ENCODE results near the gene DPH6. TPM values are rescaled to one million over a fixed set of nuclear protein-coding genes. Genes with fewer than 3 reads are reported as not detected.

The DPH6 gene
- total RNA-seq, 1 experiment from 2014 or later, result 25.7 TPM

GRCh38 chr15:35431281-35431680 lies 114.7 kb downstream of the DPH6 start:
- no peak overlapping the region for H3K27ac ChIP-seq (ENCODE audit: low read depth, low read length, poor library complexity, severe bottlenecking)
- no TSS peak for BruUV-seq (replicated peaks)
- POLR2A ChIA-PET (ENCODE audit: low non-redundant PET), result no interaction called here
- peaks cover 3% of the 10 kb centered on the region for H3K4me1 ChIP-seq (ENCODE audit: insufficient read depth, low read length, poor library complexity, severe bottlenecking)
- no peaks in the 10 kb centered on the region for H3K36me3 ChIP-seq (ENCODE audit: insufficient read depth, low read length, poor library complexity, severe bottlenecking)
- H3K4me3 ChIP-seq (ENCODE audit: low read depth, low read length, poor library complexity, severe bottlenecking), result no peak overlapping the region
- H3K9me3 ChIP-seq (ENCODE audit: low read depth, low read length, poor library complexity, severe bottlenecking), result no peaks in the 10 kb centered on the region
- CTCF ChIA-PET, result no interaction called here
- H3K27me3 ChIP-seq (replicated peaks; ENCODE audit: insufficient read depth, low read depth, low read length, poor library complexity), result no peaks in the 10 kb centered on the region
- TF ChIP-seq CTCF (conservative IDR thresholded peaks at IDR 0.05; ENCODE audit: low read depth, low read length) (no peak), EZH2 (IDR thresholded peaks at IDR 0.05; ENCODE audit: borderline replicate concordance, low read depth, low read length, poor library complexity, severe bottlenecking) (no peak)
- DNase-seq (ENCODE audit: low spot score), result no peak
- intact Hi-C loops (cut with micrococcal nuclease; ENCODE audit: unreplicated experiment), result loop anchor here (10.0 kb wide), 1 partner anchor 56 kb away; no protein-coding TSS in a partner anchor

GRCh38 chr15:35430301-35430700 lies 115.7 kb downstream of the DPH6 start:
- no TSS peak for BruUV-seq (replicated peaks)
- H3K4me1 ChIP-seq (ENCODE audit: insufficient read depth, low read length, poor library complexity, severe bottlenecking), result peaks cover 3% of the 10 kb centered on the region

DNA sequence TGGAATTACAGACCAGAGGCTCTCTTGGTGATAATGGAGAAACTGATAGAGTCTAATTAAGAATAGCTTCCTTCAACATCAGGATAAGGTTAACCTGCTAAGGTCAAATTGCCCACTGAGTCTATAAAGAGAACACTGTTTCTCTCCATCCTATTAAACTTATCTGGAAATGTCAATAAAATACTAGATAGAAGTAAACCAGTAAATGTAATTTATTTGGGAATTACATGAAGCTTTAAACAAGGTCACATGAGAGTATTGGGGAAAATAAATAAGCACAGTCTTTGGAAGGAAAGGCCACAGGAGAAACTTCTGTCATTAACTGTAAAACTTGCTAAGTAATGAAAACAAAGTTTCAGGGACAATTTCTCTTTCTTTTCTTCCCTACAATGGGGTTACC lies 118.5 kb downstream of the DPH6 start:
- H3K9me3 ChIP-seq (ENCODE audit: low read depth, low read length, poor library complexity, severe bottlenecking), result peaks cover 6% of the 10 kb centered on the region
- no peaks in the 10 kb centered on the region for H3K27me3 ChIP-seq (replicated peaks; ENCODE audit: insufficient read depth, low read depth, low read length, poor library complexity)
- H3K36me3 ChIP-seq (ENCODE audit: insufficient read depth, low read length, poor library complexity, severe bottlenecking), result no peaks in the 10 kb centered on the region
- TF ChIP-seq EZH2 (IDR thresholded peaks at IDR 0.05; ENCODE audit: borderline replicate concordance, low read depth, low read length, poor library complexity, severe bottlenecking), result no peak
- no peak for TF ChIP-seq CTCF (conservative IDR thresholded peaks at IDR 0.05; ENCODE audit: low read depth, low read length)
- no TSS peak for BruUV-seq (replicated peaks)
- DNase-seq (ENCODE audit: low spot score), result no peak
- intact Hi-C loops (cut with micrococcal nuclease; ENCODE audit: unreplicated experiment), result no loop called here
- ChIA-PET CTCF (no interaction called here), POLR2A (ENCODE audit: low non-redundant PET) (interaction anchor here (0.7 kb wide), 1 partner anchor 159 kb away, joined by 6 read pairs; no protein-coding TSS in a partner anchor)
- H3K4me1 ChIP-seq (ENCODE audit: insufficient read depth, low read length, poor library complexity, severe bottlenecking), result peaks cover 3% of the 10 kb centered on the region
- H3K4me3 ChIP-seq (ENCODE audit: low read depth, low read length, poor library complexity, severe bottlenecking), result no peak overlapping the region
- H3K27ac ChIP-seq (ENCODE audit: low read depth, low read length, poor library complexity, severe bottlenecking), result no peak overlapping the region

More at GRCh38 chr15:35430301-35430700, 115.7 kb downstream of the DPH6 start:
- no peak overlapping the region for H3K4me3 ChIP-seq (ENCODE audit: low read depth, low read length, poor library complexity, severe bottlenecking)
- TF ChIP-seq EZH2 (IDR thresholded peaks at IDR 0.05; ENCODE audit: borderline replicate concordance, low read depth, low read length, poor library complexity, severe bottlenecking) (no peak), CTCF (conservative IDR thresholded peaks at IDR 0.05; ENCODE audit: low read depth, low read length) (no peak)
- no peak overlapping the region for H3K27ac ChIP-seq (ENCODE audit: low read depth, low read length, poor library complexity, severe bottlenecking)
- POLR2A ChIA-PET (ENCODE audit: low non-redundant PET), result no interaction called here
- no peaks in the 10 kb centered on the region for H3K9me3 ChIP-seq (ENCODE audit: low read depth, low read length, poor library complexity, severe bottlenecking)
- H3K36me3 ChIP-seq (ENCODE audit: insufficient read depth, low read length, poor library complexity, severe bottlenecking), result no peaks in the 10 kb centered on the region
- no peak for DNase-seq (ENCODE audit: low spot score)
- H3K27me3 ChIP-seq (replicated peaks; ENCODE audit: insufficient read depth, low read depth, low read length, poor library complexity), result no peaks in the 10 kb centered on the region
- intact Hi-C loops (cut with micrococcal nuclease; ENCODE audit: unreplicated experiment), result loop anchor here (10.0 kb wide), 1 partner anchor 56 kb away; no protein-coding TSS in a partner anchor
- CTCF ChIA-PET, result no interaction called here

Measured in A673 (cell line).